ENCODE measurements around the gene COL28A1. TPM values are rescaled to one million over a fixed set of nuclear protein-coding genes. Genes with fewer than 3 reads are reported as not detected.
A peak's percentile ranks its signal among the peaks of the same experiment; 100 is the strongest.

The COL28A1 gene
- total RNA-seq, 1 donor from 2014 or later, result 1.1 TPM

DNA sequence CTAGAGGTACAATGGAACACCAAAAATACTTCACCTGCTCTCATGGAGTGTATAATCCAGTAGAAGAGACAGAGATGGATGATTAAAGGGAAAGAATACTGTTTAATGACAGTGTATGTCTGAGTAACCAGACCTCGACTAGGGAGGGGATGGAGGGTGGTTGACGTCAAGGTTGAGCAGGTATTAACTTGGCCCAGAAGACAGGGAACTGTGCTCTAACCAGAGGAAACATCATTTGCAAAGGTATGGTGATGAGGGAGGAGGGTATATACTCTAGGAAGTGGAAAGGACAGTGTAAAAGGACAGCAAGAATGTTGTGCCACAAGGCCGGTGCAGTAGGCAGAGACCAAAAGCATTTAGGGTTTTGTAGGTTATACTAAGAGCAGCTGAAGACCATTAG lies 33.9 kb upstream of the COL28A1 start:
- Mint-ChIP-seq H3K4me3 (ENCODE audit: unreplicated experiment) (no peak overlapping the region), H3K36me3 (ENCODE audit: unreplicated experiment) (peaks cover 28% of the 10 kb centered on the region), H3K27me3 (ENCODE audit: unreplicated experiment) (no peaks in the 10 kb centered on the region), H3K4me1 (ENCODE audit: unreplicated experiment) (peaks cover 27% of the 10 kb centered on the region), H3K27ac (ENCODE audit: unreplicated experiment) (no peak overlapping the region), H3K9me3 (ENCODE audit: unreplicated experiment) (no peaks in the 10 kb centered on the region)
- TF ChIP-seq, protein P1, sequence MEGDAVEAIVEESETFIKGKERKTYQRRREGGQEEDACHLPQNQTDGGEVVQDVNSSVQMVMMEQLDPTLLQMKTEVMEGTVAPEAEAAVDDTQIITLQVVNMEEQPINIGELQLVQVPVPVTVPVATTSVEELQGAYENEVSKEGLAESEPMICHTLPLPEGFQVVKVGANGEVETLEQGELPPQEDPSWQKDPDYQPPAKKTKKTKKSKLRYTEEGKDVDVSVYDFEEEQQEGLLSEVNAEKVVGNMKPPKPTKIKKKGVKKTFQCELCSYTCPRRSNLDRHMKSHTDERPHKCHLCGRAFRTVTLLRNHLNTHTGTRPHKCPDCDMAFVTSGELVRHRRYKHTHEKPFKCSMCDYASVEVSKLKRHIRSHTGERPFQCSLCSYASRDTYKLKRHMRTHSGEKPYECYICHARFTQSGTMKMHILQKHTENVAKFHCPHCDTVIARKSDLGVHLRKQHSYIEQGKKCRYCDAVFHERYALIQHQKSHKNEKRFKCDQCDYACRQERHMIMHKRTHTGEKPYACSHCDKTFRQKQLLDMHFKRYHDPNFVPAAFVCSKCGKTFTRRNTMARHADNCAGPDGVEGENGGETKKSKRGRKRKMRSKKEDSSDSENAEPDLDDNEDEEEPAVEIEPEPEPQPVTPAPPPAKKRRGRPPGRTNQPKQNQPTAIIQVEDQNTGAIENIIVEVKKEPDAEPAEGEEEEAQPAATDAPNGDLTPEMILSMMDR (IDR thresholded peaks at IDR 0.05), result no peak
- DNase-seq (ENCODE audit: extremely low spot score, unreplicated experiment), result no peak

DNA sequence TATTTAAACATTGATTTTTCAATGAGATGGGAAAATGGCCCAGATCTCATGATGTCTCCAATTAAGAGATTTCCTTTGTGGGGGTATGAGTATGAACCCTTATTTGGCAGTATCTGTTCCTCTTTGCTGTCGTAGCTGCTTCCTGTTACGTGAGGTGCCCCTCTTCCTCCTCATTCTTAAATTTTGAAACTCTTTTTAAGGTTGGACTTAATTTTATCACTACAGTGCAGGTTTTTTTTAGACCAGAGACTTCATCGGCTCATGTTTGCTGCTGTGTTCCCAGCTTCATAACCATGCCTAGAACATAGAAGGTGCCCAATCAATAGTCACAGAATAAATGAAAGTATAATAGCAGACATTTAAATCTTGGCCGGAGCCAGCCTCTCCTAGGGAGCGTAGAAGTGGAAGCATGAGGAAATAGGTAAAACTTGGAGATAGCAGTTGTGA lies 33.4 kb upstream of the COL28A1 start:
- H3K27me3 Mint-ChIP-seq (ENCODE audit: unreplicated experiment), result no peaks in the 10 kb centered on the region
- TF ChIP-seq, protein P1 (IDR thresholded peaks at IDR 0.05), result no peak
- DNase-seq (ENCODE audit: extremely low spot score, unreplicated experiment), result no peak
- peaks cover 24% of the 10 kb centered on the region for H3K36me3 Mint-ChIP-seq (ENCODE audit: unreplicated experiment)
- H3K27ac Mint-ChIP-seq (ENCODE audit: unreplicated experiment), result no peak overlapping the region
- H3K4me3 Mint-ChIP-seq (ENCODE audit: unreplicated experiment), result peak overlapping the region; percentile 24
- no peaks in the 10 kb centered on the region for H3K9me3 Mint-ChIP-seq (ENCODE audit: unreplicated experiment)
- peaks cover 27% of the 10 kb centered on the region for H3K4me1 Mint-ChIP-seq (ENCODE audit: unreplicated experiment)

DNA sequence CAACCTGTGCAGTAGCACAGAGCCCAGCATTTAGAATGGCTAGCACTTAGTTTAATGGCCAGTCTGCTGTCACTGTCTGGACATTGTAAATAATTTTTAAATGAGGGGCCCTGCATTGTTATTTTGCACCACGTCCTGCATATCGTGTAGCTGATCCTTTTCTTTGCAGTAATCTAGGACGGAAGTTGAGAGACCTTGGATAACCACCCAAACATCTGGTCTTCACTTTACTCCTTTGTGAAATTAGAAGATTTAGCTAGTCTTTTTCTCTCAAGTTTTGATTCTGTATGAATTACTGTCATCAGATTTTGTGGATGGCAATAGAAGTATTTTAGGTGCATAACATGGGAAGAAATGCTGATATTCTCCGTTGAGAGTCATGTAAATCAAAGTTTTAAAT lies 32.9 kb upstream of the COL28A1 start:
- DNase-seq (ENCODE audit: extremely low spot score, unreplicated experiment), result no peak
- peak overlapping the region; percentile 24 for H3K4me3 Mint-ChIP-seq (ENCODE audit: unreplicated experiment)
- peaks cover 20% of the 10 kb centered on the region for H3K36me3 Mint-ChIP-seq (ENCODE audit: unreplicated experiment)
- peaks cover 27% of the 10 kb centered on the region for H3K4me1 Mint-ChIP-seq (ENCODE audit: unreplicated experiment)
- no peak overlapping the region for H3K27ac Mint-ChIP-seq (ENCODE audit: unreplicated experiment)
- no peaks in the 10 kb centered on the region for H3K9me3 Mint-ChIP-seq (ENCODE audit: unreplicated experiment)
- H3K27me3 Mint-ChIP-seq (ENCODE audit: unreplicated experiment), result no peaks in the 10 kb centered on the region
- TF ChIP-seq, protein P1 (IDR thresholded peaks at IDR 0.05), result no peak

DNA sequence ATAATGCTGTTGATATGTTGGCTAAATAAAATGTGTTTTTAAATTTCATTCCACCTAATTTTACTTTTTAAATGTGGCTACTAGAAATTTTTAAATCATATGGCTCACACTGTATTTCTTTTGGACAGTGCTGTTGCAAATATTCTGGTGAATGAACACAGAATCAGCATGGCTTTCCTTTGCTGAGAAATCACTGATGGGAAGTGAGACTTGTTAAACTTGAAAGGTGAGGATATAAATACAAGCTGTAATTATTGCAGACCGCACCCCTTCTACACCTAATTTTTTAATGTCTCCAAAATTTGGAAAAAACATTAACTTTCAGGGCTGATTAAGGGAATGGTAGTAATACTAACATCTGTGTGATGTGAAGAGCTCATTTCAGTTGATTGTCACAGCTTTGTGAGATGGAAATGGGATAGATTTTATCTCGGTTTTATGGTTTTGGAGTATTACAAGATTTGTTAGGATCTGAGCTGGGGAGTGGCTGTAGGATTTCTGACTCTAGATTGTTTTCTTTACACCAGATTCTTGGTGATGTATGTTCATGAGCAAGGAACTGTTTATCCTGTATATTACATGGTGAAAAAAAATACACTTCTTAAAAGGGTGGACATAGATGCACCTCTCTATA lies 32.3 kb upstream of the COL28A1 start:
- peak overlapping the region; percentile 78 for H3K4me3 Mint-ChIP-seq (ENCODE audit: unreplicated experiment)
- no peaks in the 10 kb centered on the region for H3K9me3 Mint-ChIP-seq (ENCODE audit: unreplicated experiment)
- peaks cover 27% of the 10 kb centered on the region for H3K4me1 Mint-ChIP-seq (ENCODE audit: unreplicated experiment)
- no peaks in the 10 kb centered on the region for H3K27me3 Mint-ChIP-seq (ENCODE audit: unreplicated experiment)
- H3K27ac Mint-ChIP-seq (ENCODE audit: unreplicated experiment), result peak overlapping the region; percentile 76
- peaks cover 16% of the 10 kb centered on the region for H3K36me3 Mint-ChIP-seq (ENCODE audit: unreplicated experiment)
- DNase-seq (ENCODE audit: extremely low spot score, unreplicated experiment), result no peak
- TF ChIP-seq, protein P1 (IDR thresholded peaks at IDR 0.05), result no peak

DNA sequence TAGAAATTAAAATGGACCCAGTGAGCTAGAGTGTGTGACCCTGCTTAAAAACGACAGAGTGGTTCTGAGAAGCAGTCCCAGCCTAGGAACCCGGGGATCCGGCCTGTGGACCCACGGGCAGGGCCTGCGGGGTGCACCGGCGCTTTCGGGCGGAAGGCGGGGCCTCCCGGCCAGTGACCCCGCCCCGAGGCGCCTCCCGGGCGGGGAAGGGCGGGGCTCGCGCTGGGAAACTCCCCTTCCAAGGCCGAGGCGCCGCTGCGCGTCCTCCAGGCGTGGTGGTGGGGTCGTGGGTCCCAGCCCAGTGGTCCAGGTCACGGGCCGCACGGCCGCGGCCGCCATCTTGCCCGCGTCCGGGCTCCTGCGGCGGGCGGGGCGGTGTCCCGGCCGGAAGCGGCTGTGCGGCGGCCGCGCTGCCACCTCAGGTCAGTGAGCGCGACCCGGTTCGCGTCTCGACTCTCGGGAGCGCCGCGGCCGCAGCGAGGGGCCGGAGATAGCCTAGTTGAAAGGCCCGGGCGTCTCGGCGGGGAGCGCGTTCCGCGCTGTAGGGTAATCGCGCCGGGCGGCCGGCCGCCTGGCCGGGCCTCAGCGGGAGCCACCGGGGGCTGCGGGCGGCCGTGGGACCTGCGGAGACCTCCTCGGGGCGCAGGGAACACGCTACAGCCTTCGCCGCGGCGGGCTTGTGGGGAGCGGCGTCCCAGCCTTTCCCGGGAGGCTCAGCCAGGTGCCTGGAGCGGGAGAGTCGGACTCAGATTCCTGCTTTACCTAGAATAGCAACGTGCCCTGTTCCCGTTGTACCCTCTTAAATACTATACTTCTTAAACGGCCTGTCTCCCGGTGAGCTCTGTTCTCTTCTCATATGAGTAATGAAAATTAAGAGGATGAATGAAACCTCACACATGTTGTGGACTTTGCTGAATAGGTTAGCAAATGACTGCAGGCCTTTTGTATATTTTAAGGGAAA lies 31.3 kb upstream of the COL28A1 start, which contains the start of gene MIOS:
Gene MIOS (plus strand): TSS at position 234 of the 961 bp plus-strand sequence. CDS start 5,592 bp downstream, outside the sequence.
- H3K4me3 Mint-ChIP-seq (ENCODE audit: unreplicated experiment), result peak within 1 kb of the TSS; percentile 78
- H3K4me1 Mint-ChIP-seq (ENCODE audit: unreplicated experiment), result peaks cover 27% of the 10 kb centered on the region
- peak; percentile 92 for DNase-seq (ENCODE audit: extremely low spot score, unreplicated experiment)
- H3K27ac Mint-ChIP-seq (ENCODE audit: unreplicated experiment), result peak within 1 kb of the TSS; percentile 76
- TF ChIP-seq, protein P1 (IDR thresholded peaks at IDR 0.05), result no peak
- H3K9me3 Mint-ChIP-seq (ENCODE audit: unreplicated experiment), result no peaks in the 10 kb centered on the region
- peaks cover 13% of the 10 kb centered on the region for H3K36me3 Mint-ChIP-seq (ENCODE audit: unreplicated experiment)
- H3K27me3 Mint-ChIP-seq (ENCODE audit: unreplicated experiment), result no peaks in the 10 kb centered on the region
